Stimulated activated CD4-positive, alpha-beta T cell treated with anti-CD3 and anti-CD28 coated beads, TNF-alpha, amount 100 ng/mL, for 4 hours (primary cell): ENCODE data around the gene LTO1.

ENCODE experiments used
- DNase-seq, 3 experiments: peaks; one replicate each; pipeline ENCODE4 v3.0.0-alpha.2; 2020; ENCODE audit warnings: low read depth in 3 of 3

The LTO1 gene

GRCh38 chr11:69677749-69678148 lies 2.6 kb upstream of the LTO1 start:
- DNase-seq: no peak

DNA sequence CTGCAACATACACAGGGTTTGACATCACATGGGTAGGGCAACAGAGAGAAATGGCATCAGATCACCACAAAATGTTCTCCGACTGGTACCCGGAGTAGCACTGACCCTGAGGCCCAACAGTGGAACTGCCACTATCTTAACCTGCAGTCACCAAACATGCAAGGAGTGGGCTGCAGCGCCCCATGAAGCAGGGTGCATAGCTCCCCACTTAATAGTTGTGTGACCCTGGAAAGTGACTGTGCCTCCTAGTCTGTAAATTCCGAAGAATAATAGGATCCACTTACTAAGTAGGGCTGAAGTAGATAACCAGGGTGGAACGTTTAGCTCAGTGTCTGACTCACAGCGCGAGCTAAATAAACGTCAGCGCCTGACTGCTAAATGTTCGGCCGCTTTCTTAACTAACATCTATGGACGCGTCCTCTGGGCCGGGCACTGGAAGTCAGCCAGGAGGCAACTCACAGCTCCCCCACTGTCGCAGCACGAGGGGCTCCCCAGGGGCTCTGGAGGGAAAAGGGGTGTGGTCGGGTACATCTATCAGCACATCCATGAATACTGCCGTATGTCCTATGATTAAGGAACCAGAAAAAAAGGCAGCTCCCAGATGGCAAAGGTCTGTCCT lies 777 bp downstream of the LTO1 start:
- DNase-seq: no peak

DNA sequence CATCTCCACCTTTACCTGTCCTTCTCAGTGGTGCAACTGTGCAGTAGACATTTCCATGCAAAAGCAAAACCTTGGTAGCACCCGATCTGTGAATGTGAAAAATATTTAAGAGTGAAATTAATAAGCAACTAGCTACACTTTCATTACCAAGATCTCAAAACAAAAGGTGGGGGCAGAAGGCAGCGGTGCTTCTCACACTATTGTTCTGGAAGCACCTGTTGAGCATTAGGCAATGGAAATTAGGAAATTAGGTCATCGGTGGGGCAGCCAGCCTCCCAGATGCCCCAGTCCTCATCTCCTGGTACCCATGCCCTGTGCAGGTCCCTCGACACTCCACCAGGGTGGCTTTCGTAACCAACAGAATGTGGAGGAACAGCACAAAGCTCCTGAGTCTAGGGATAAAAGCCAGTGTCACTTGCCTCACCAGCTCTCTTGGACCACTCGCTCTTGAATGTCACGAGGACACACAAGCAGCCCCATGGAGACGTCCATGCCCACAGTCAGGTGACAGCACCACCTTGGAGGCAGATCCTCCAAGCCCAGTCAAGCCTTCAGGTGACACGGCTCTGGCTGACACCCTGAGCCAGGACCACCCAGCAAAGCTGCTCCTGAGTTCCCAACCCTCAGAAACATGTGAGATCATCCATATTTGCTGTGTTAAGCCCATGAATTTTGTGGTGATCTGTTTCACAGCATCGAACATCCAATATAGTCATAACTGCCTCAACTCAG lies 3.3 kb downstream of the LTO1 start:
- no peak for DNase-seq

DNA sequence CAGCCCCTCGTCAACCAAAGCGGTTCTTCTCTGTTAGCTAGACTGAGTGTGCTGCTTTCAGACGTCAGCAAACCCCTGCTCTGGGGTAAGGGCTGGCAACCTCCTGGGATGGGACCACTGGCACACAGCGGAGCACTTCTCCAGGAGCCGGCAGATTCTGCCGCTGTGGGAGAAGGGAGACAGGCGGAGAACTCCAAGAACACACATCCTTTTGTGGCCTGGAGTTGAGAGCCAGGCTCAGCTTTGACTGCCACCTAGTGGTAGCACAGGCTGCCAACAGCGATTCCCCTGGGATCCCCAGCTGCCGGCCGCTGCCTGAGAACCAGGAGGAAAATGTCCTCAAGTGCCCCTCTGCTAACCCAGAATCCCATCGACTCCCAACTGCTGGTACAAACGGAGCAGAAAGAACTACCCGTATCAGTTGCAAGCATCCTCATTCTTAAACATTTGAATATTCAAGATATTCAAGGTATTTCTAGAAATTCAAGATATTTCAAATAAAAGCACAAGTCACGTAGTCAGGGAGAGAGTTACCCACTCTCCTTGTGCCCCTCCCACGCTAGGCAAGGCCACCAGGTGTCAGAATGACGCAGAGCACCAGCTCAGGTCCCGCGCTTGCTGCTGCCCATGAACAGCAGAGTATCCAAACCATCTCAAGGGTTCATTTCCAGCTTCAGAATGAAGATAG lies 4.9 kb downstream of the LTO1 start:
- DNase-seq: peak in 1 of 3 experiments; percentile 19

- no peak for DNase-seq
Measured at GRCh38 chr11:69669486-69669885, 5.7 kb downstream of the LTO1 start.

GRCh38 chr11:69667619-69668604 lies 7.2 kb downstream of the LTO1 start:
- no peak for DNase-seq

DNA sequence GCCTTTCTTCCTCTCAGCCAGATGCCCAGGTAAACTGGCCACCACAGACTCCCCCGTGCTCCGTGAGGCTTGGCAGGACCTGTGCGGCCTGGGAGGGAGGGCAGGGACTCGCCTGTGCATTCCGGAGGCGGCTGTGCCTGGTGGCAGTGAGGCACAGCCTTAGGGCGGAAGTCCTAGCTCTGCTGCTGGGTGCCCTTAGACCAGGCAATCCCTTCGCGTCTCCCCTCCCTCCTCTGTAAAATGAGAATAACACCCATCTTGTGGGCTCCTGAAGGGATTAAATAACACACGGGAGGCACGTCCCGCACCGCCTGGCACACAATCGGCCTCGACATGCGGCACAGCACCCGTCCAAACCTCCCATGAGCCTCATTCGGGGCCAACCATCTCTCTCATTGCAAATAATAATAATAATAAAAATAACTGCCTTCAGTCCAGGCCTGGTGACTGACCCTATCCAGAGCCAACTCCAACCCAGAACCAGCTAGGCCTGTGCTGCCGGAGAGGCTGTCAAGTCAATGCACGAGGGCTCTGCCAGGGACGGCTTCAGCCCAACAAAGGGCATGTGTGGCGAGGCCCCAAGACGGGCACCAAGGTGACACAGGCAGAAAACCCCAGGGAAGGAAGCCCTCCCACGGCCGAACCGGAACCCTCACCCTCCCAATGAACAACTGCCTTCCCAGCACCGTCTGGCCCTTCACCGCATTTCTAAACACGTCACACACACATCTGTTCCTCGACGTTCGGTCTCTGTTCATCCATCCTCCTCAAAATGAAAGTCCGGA lies 8.2 kb downstream of the LTO1 start:
- DNase-seq: no peak

- no peak for DNase-seq
Measured at GRCh38 chr11:69666261-69666660, 8.9 kb downstream of the LTO1 start.

GRCh38 chr11:69665669-69666068 lies 9.5 kb downstream of the LTO1 start:
- DNase-seq: no peak

DNA sequence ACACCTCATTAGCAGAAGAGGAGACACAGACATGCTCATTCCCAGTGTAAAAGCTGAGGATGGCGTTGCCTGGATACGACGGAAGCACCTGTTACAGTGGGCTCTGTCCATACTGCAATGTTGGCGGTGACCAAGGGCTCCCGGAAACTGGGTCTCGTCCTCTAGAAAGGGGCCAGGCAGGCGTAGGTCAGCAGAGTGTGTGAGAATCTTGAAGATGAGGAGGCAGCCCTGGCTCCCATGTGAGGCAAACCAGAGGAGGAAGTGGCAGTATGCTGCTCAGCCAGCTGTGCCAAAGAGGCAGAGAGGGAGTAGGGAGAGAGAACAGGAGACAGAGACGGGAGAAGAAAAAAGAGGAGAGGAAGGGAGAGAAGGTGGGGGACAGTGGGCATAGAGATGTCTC lies 10.3 kb downstream of the LTO1 start:
- DNase-seq: no peak

- no peak for DNase-seq
Measured at GRCh38 chr11:69664103-69664775, 10.9 kb downstream of the LTO1 start.

DNA sequence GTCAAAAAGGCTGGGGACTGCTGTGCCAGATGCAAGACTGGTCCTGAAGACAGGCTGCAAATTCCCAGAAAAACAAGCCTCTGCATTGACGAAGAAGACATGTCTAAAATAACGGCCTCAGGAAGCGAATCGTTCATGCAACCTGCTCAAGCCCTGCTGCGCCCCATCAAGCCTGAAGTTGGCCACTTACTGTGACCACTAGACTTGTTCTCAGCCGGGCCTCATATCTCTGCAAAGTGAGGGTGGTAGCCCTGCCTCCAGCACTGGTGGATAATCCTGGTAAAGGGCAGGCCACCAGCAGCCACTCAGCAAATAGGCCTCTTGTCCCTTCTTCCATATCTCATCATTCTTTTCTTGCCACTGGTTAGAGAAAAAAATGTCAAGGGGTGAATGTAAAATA lies 11.8 kb downstream of the LTO1 start:
- DNase-seq: no peak

GRCh38 chr11:69662806-69663205 lies 12.3 kb downstream of the LTO1 start:
- DNase-seq: no peak

DNA sequence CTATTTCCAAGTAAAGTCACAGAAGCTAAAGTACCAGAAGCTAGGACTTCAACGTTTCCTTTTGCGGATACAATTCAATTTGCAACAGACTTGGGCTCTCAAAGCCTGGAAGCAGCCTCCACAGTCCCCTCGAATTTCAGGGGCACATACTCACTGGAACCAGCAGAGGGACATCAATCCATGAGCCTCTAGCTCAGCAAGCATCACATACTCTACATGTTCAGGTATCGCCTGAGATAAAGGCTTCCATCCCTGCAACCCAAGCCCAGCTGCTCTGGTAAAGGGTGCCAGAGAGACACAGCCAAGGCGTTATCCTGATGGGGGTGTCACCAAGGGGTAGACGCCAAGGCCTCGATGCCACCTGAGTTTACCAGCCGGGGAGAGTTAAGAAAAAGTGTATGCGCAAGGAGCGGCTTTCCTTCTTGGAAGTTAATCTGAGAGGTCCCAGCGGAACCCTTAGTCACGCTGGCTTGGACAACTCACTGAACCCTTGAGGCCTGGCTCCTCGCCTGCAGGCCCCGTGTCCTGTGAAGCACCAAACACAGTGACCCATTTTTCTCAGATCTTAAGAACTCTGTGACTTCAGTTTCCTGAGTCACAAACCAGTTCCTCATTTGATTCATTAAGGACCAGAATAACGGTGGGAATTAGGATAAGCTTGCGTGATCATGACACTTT lies 13.0 kb downstream of the LTO1 start:
- DNase-seq: no peak

GRCh38 chr11:69661413-69661715 lies 13.8 kb downstream of the LTO1 start:
- DNase-seq: no peak

GRCh38 chr11:69660001-69660500 lies 15.1 kb downstream of the LTO1 start:
- no peak for DNase-seq

GRCh38 chr11:69659591-69659990 lies 15.6 kb downstream of the LTO1 start:
- no peak for DNase-seq

DNA sequence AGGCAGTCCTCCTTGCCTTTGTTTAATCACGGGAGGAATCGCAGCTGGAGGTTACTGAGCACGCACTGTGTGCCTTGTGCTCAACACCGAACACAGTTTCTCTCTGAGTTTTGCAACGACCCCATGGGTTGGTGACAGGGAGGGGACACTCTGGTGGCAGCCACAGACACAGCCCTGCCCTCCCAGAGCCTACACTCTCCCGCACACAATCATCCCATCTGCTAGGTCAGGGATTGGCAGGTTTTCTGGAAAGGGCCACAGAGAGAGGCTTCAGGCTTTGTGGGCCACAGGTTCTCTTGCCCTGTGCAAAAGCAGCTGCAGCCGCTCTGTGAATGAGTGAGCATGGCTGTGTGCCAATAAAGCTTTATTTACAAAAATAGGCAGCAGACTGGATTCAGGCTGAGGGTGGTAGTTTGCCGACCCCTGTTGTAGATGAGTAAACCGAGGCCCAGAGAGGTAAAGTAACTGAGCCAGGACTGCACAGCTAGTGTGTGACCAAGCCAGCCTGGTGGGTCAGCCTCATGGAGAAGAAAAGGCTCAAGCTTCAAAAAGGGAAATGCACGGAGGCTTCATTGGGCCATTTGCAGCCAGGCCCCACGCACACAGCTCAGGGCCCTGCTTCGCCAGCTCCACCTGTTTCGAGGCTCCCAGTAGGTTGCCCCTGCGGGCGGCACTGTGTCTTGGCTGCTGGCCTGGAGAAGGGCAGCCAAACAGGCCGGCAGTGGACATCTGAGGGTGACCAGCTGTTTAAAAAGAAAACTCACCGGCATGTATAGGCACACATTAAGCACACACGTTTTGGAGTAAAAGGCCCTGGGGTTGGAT lies 16.3 kb downstream of the LTO1 start:
- no peak for DNase-seq
